GM23338 (cell line): ENCODE data around the gene PRPF6. TPM values are rescaled to one million over a fixed set of nuclear protein-coding genes. Genes with fewer than 3 reads are reported as not detected.

ENCODE experiments used
- ATAC-seq: fragments of 200-7000 bp; cut with Tn5 transposase; 3 replicates; pipeline ENCODE4 v1.9.1; 2020
- DNase-seq: peaks from one replicate; pipeline ENCODE4 v3.0.0-alpha.2; 2015; ENCODE audit warnings: low spot score
- H2AFZ ChIP-seq: fragments of 200-600 bp; sonication (generic); 2 replicates; pipeline ENCODE4 v1.8.0; 2016; ENCODE audit warnings: antibody characterized with exemption, mild to moderate bottlenecking, moderate library complexity
- H3F3A ChIP-seq: fragments of 200-600 bp; sonication (generic); replicated peaks from 2 replicates; pipeline ENCODE4 v1.8.0; 2017; ENCODE audit warnings: antibody characterized with exemption, mixed run types, low read depth
- H3K27ac ChIP-seq: fragments of 200-600 bp; sonication (generic); 2 replicates; pipeline ENCODE4 v1.6.1; 2016; ENCODE audit warnings: low read depth
- H3K27me3 ChIP-seq: fragments of 200-600 bp; sonication (generic); 2 replicates; pipeline ENCODE4 v1.8.0; 2016; ENCODE audit warnings: mild to moderate bottlenecking, mixed run types, moderate library complexity; ENCODE audit not compliant: insufficient read depth
- H3K36me3 ChIP-seq: fragments of 200-600 bp; sonication (generic); 2 replicates; pipeline ENCODE4 v1.8.0; 2016; ENCODE audit warnings: mild to moderate bottlenecking; ENCODE audit not compliant: insufficient read depth
- H3K4me1 ChIP-seq: fragments of 200-600 bp; sonication (generic); 2 replicates; pipeline ENCODE4 v1.8.0; 2016; ENCODE audit warnings: mild to moderate bottlenecking, moderate library complexity; ENCODE audit not compliant: insufficient read depth
- H3K4me2 ChIP-seq: fragments of 200-600 bp; sonication (generic); 2 replicates; pipeline ENCODE4 v1.7.1; 2017; ENCODE audit warnings: mixed run types
- H3K4me3 ChIP-seq: fragments of 200-600 bp; sonication (generic); 2 replicates; pipeline ENCODE4 v1.6.1; 2016; ENCODE audit warnings: mixed run types
- H3K79me2 ChIP-seq: fragments of 200-600 bp; sonication (generic); replicated peaks from 2 replicates; pipeline ENCODE4 v1.8.0; 2017; ENCODE audit warnings: mild to moderate bottlenecking; ENCODE audit not compliant: insufficient read depth
- H3K9me2 ChIP-seq: fragments of 200-600 bp; sonication (generic); 2 replicates; pipeline ENCODE4 v1.8.0; 2017; ENCODE audit not compliant: insufficient read depth
- H4K20me1 ChIP-seq: fragments of 200-600 bp; sonication (generic); replicated peaks from 2 replicates; pipeline ENCODE4 v1.8.0; 2017; ENCODE audit warnings: mild to moderate bottlenecking; ENCODE audit not compliant: insufficient read depth
- H3K27ac Mint-ChIP-seq: 2 replicates; pipeline ENCODE4 v1.8.0; 2020; ENCODE audit warnings: inconsistent platforms, mild to moderate bottlenecking, moderate library complexity, mixed read lengths
- H3K27me3 Mint-ChIP-seq: 3 replicates; pipeline ENCODE4 v1.8.0; 2022; ENCODE audit warnings: low read depth, mild to moderate bottlenecking, moderate library complexity, mixed read lengths, inconsistent platforms; ENCODE audit not compliant: insufficient read depth, poor library complexity
- H3K36me3 Mint-ChIP-seq: 3 replicates; pipeline ENCODE4 v1.8.0; 2021; ENCODE audit warnings: low read depth, mild to moderate bottlenecking, inconsistent platforms, moderate library complexity, mixed read lengths
- H3K4me1 Mint-ChIP-seq: 3 replicates; pipeline ENCODE4 v1.8.0; 2020; ENCODE audit warnings: mild to moderate bottlenecking, inconsistent platforms, mixed read lengths
- H3K4me3 Mint-ChIP-seq: 3 replicates; pipeline ENCODE4 v1.8.0; 2021; ENCODE audit warnings: moderate library complexity, mild to moderate bottlenecking, inconsistent platforms, mixed read lengths
- H3K9me3 Mint-ChIP-seq: 3 replicates; pipeline ENCODE4 v1.8.0; 2020; ENCODE audit warnings: moderate library complexity, mild to moderate bottlenecking, inconsistent platforms, mixed read lengths
- CREB1 ChIP-seq: fragments of 250-450 bp; sonication (Bioruptor Pico); IDR thresholded peaks from 2 replicates; pipeline ENCODE4 v1.5.0; 2020; ENCODE audit warnings: low read depth, mild to moderate bottlenecking, moderate library complexity
- CTCF ChIP-seq, 2 experiments: fragments of 200-600 bp in 1 of 2; sonication (generic) in 1 of 2; conservative IDR thresholded peaks; 2 replicates each; pipeline versions ENCODE4 v1.5.1 to v1.6.1; 2016 to 2017; ENCODE audit warnings: antibody characterized with exemption in 2 of 2, low read depth in 2 of 2, mild to moderate bottlenecking in 2 of 2, moderate library complexity in 1 of 2
- EZH2 ChIP-seq: fragments of 200-600 bp; sonication (generic); IDR thresholded peaks from one replicate; pipeline ENCODE4 v1.8.0; 2017; ENCODE audit warnings: antibody characterized with exemption, mild to moderate bottlenecking, low read depth; ENCODE audit not compliant: unreplicated experiment
- EZH2phosphoT487 ChIP-seq: fragments of 200-600 bp; sonication (generic); IDR thresholded peaks from one replicate; pipeline ENCODE4 v1.8.1; 2018; ENCODE audit warnings: antibody characterized with exemption; ENCODE audit not compliant: unreplicated experiment
- JUNB ChIP-seq: IDR thresholded peaks from one replicate; pipeline ENCODE4 v1.6.1; 2016; ENCODE audit warnings: antibody characterized with exemption; ENCODE audit not compliant: unreplicated experiment
- NANOG ChIP-seq: IDR thresholded peaks from 2 replicates; pipeline ENCODE4 v1.6.1; 2016; ENCODE audit warnings: antibody characterized with exemption, borderline replicate concordance
- POLR2AphosphoS5 ChIP-seq: IDR thresholded peaks from 2 replicates; pipeline ENCODE4 v1.6.1; 2016; ENCODE audit warnings: antibody characterized with exemption, low read depth
- STAT1 ChIP-seq: IDR thresholded peaks from one replicate; pipeline ENCODE4 v1.6.1; 2016; ENCODE audit warnings: antibody characterized with exemption; ENCODE audit not compliant: unreplicated experiment
- polyA plus RNA-seq: library from polyadenylated mRNA; unstranded; fragments of >200 nt; fragmentation: Nextera tagmentation; extraction: Ambion mirVana; gene quantifications from 2 replicates; pipeline ENCODE4 v1.2.1, GENCODE V29; 2016
- total RNA-seq: library from RNA; depleted of rRNA; stranded (reverse); fragments of >200 nt; shearing (Covaris generic); gene quantifications from 2 replicates; pipeline ENCODE4 v1.2.3, GENCODE V29; 2014
- TF ChIP-seq, protein P1 (sequence below): fragments of 250-450 bp; sonication (Bioruptor Pico); IDR thresholded peaks from 2 replicates; pipeline ENCODE4 v1.5.0; 2020; ENCODE audit warnings: mild to moderate bottlenecking, moderate library complexity
- TF ChIP-seq, protein P2 (sequence below): IDR thresholded peaks from 2 replicates; pipeline ENCODE4 v1.6.1; 2016; ENCODE audit warnings: antibody characterized with exemption
- TF ChIP-seq, protein P3 (sequence below): IDR thresholded peaks from one replicate; pipeline ENCODE4 v1.6.1; 2018; ENCODE audit warnings: antibody characterized with exemption; ENCODE audit not compliant: unreplicated experiment

PRPF6 gene
- total and polyA plus RNA-seq, 2 experiments from 2014 or later, result 53.8 to 79.9 TPM

GRCh38 chr20:64040231-64041039 lies 59.5 kb downstream of the PRPF6 start:
- Histone ChIP-seq H4K20me1 (no peaks in the 10 kb centered on the region), H3K36me3 (no peaks in the 10 kb centered on the region), H3K4me3 (no peak overlapping the region), H3F3A (peaks cover 10% of the 10 kb centered on the region; the same call in 1 of the 2 replicates), H3K4me2 (no peak overlapping the region), H3K9me2 (no peaks in the 10 kb centered on the region), H3K79me2 (no peaks in the 10 kb centered on the region), H3K4me1 (peaks cover 44% of the 10 kb centered on the region), H3K27ac (no peak overlapping the region), H3K27me3 (peaks cover 78% of the 10 kb centered on the region), H2AFZ (no peak overlapping the region)
- Mint-ChIP-seq H3K27me3 (peaks cover 63% of the 10 kb centered on the region), H3K27ac (no peak overlapping the region), H3K36me3 (no peaks in the 10 kb centered on the region; the same call in 2 of the 3 replicates), H3K9me3 (no peaks in the 10 kb centered on the region), H3K4me3 (peak overlapping the region; percentile 18; the same call in 1 of the 3 replicates), H3K4me1 (peaks cover 30% of the 10 kb centered on the region)
- DNase-seq (no peak), ATAC-seq (no peak)
- TF ChIP-seq POLR2AphosphoS5 (no peak), NANOG (no peak), CREB1 (CRISPR knock-in tag) (no peak), STAT1 (no peak), CTCF (conservative IDR thresholded peaks at IDR 0.05; ENCODE audit: low read depth in 2 of 2) (no peak), EZH2 (no peak), JUNB (no peak), EZH2phosphoT487 (no peak)
- TF ChIP-seq, protein P1, sequence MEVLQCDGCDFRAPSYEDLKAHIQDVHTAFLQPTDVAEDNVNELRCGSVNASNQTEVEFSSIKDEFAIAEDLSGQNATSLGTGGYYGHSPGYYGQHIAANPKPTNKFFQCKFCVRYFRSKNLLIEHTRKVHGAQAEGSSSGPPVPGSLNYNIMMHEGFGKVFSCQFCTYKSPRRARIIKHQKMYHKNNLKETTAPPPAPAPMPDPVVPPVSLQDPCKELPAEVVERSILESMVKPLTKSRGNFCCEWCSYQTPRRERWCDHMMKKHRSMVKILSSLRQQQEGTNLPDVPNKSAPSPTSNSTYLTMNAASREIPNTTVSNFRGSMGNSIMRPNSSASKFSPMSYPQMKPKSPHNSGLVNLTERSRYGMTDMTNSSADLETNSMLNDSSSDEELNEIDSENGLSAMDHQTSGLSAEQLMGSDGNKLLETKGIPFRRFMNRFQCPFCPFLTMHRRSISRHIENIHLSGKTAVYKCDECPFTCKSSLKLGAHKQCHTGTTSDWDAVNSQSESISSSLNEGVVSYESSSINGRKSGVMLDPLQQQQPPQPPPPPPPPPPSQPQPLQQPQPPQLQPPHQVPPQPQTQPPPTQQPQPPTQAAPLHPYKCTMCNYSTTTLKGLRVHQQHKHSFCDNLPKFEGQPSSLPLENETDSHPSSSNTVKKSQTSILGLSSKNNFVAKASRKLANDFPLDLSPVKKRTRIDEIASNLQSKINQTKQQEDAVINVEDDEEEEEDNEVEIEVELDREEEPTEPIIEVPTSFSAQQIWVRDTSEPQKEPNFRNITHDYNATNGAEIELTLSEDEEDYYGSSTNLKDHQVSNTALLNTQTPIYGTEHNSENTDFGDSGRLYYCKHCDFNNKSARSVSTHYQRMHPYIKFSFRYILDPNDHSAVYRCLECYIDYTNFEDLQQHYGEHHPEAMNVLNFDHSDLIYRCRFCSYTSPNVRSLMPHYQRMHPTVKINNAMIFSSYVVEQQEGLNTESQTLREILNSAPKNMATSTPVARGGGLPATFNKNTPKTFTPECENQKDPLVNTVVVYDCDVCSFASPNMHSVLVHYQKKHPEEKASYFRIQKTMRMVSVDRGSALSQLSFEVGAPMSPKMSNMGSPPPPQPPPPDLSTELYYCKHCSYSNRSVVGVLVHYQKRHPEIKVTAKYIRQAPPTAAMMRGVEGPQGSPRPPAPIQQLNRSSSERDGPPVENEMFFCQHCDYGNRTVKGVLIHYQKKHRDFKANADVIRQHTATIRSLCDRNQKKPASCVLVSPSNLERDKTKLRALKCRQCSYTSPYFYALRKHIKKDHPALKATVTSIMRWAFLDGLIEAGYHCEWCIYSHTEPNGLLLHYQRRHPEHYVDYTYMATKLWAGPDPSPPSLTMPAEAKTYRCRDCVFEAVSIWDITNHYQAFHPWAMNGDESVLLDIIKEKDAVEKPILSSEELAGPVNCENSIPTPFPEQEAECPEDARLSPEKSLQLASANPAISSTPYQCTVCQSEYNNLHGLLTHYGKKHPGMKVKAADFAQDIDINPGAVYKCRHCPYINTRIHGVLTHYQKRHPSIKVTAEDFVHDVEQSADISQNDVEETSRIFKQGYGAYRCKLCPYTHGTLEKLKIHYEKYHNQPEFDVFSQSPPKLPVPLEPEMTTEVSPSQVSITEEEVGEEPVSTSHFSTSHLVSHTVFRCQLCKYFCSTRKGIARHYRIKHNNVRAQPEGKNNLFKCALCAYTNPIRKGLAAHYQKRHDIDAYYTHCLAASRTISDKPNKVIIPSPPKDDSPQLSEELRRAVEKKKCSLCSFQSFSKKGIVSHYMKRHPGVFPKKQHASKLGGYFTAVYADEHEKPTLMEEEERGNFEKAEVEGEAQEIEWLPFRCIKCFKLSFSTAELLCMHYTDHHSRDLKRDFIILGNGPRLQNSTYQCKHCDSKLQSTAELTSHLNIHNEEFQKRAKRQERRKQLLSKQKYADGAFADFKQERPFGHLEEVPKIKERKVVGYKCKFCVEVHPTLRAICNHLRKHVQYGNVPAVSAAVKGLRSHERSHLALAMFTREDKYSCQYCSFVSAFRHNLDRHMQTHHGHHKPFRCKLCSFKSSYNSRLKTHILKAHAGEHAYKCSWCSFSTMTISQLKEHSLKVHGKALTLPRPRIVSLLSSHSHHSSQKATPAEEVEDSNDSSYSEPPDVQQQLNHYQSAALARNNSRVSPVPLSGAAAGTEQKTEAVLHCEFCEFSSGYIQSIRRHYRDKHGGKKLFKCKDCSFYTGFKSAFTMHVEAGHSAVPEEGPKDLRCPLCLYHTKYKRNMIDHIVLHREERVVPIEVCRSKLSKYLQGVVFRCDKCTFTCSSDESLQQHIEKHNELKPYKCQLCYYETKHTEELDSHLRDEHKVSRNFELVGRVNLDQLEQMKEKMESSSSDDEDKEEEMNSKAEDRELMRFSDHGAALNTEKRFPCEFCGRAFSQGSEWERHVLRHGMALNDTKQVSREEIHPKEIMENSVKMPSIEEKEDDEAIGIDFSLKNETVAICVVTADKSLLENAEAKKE, result no peak
- TF ChIP-seq, protein P2, sequence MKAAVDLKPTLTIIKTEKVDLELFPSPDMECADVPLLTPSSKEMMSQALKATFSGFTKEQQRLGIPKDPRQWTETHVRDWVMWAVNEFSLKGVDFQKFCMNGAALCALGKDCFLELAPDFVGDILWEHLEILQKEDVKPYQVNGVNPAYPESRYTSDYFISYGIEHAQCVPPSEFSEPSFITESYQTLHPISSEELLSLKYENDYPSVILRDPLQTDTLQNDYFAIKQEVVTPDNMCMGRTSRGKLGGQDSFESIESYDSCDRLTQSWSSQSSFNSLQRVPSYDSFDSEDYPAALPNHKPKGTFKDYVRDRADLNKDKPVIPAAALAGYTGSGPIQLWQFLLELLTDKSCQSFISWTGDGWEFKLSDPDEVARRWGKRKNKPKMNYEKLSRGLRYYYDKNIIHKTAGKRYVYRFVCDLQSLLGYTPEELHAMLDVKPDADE, result no peak
- TF ChIP-seq, protein P3, sequence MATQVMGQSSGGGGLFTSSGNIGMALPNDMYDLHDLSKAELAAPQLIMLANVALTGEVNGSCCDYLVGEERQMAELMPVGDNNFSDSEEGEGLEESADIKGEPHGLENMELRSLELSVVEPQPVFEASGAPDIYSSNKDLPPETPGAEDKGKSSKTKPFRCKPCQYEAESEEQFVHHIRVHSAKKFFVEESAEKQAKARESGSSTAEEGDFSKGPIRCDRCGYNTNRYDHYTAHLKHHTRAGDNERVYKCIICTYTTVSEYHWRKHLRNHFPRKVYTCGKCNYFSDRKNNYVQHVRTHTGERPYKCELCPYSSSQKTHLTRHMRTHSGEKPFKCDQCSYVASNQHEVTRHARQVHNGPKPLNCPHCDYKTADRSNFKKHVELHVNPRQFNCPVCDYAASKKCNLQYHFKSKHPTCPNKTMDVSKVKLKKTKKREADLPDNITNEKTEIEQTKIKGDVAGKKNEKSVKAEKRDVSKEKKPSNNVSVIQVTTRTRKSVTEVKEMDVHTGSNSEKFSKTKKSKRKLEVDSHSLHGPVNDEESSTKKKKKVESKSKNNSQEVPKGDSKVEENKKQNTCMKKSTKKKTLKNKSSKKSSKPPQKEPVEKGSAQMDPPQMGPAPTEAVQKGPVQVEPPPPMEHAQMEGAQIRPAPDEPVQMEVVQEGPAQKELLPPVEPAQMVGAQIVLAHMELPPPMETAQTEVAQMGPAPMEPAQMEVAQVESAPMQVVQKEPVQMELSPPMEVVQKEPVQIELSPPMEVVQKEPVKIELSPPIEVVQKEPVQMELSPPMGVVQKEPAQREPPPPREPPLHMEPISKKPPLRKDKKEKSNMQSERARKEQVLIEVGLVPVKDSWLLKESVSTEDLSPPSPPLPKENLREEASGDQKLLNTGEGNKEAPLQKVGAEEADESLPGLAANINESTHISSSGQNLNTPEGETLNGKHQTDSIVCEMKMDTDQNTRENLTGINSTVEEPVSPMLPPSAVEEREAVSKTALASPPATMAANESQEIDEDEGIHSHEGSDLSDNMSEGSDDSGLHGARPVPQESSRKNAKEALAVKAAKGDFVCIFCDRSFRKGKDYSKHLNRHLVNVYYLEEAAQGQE, result no peak
